ENCODE data around the gene CDC26.

- TF ChIP-seq POLR2A (IDR thresholded peaks at IDR 0.05) (no peak), CTCF (IDR thresholded peaks at IDR 0.05) (no peak), POLR2AphosphoS5 (IDR thresholded peaks at IDR 0.05) (no peak), EP300 (IDR thresholded peaks at IDR 0.05) (no peak)
These were observed 36.5 kb downstream of the CDC26 start for GRCh38 chr9:113238859-113239232.

Data from suprapubic skin (tissue), 4 donors.